GM23248 (cell line): ENCODE data around the gene TMEM139.

Experiments used
- EZH2 ChIP-seq: fragments of 200-600 bp; sonication (generic); IDR thresholded peaks from 2 replicates; pipeline ENCODE4 v1.6.1; 2018; ENCODE audit warnings: antibody characterized with exemption, mild to moderate bottlenecking; ENCODE audit not compliant: insufficient read depth, poor library complexity, severe bottlenecking
- EZH2phosphoT487 ChIP-seq: fragments of 200-600 bp; sonication (generic); IDR thresholded peaks from 2 replicates; pipeline ENCODE4 v1.6.1; 2018; ENCODE audit warnings: antibody characterized with exemption, moderate library complexity, mild to moderate bottlenecking, low read depth; ENCODE audit not compliant: insufficient read depth

DNA sequence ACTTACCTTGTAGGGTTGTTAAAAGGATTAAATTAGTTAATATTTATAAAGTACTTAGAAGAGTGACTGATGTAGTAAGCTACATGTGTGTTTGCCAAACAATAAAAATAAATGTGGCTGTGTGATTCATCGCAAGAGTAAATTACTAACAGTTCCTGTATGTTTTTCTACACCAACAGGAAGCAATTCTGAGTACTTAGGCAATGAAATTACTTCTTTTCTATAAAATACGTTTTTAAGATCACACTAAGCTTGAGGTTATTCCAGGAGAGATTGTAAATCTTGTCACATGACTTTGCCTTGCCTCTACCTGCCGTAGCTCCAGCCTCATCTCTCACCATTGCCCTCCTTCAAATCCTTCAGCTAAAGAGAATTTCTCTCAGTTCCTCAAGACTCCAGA, 39.6 kb upstream of the TMEM139 start:
- TF ChIP-seq EZH2phosphoT487 (no peak), EZH2 (no peak)
